K562 (cell line): Measurements from ENCODE around the gene ZNF92. TPM values are rescaled to one million over a fixed set of nuclear protein-coding genes. Genes with fewer than 3 reads are reported as not detected.

Experiments used
- ATAC-seq: fragments of 200-7000 bp; cut with Tn5 transposase; 3 replicates; pipeline ENCODE4 v1.9.1; 2020; ENCODE audit warnings: moderate library complexity
- BruUV-seq: library from RNA; stranded (reverse); fragments of 400-500 nt; replicated peaks from 2 replicates; lab custom pipeline; 2021; lab: Mats Ljungman, UMichigan
- CTCF ChIA-PET: fragments of 300-600 bp; formaldehyde crosslinking; extraction: SDS; loops from one replicate; lab custom pipeline; 2021; ENCODE audit warnings: low intra/inter-chr PET ratio; lab: Yijun Ruan, JAX
- POLR2A ChIA-PET: fragments of 300-600, 350-650 bp; sonication (Branson Sonifier 250); formaldehyde crosslinking; extraction: SDS; loops from one replicate; lab custom pipeline; 2021; ENCODE audit warnings: antibody characterized with exemption, inconsistent platforms; lab: Yijun Ruan, JAX
- DNase-seq, 4 experiments: peaks; one replicate each; pipeline versions ENCODE4 v3.0.0 to v3.0.0-alpha.2; 2011 to 2018; ENCODE audit warnings: low spot score in 3 of 4, mixed read lengths in 3 of 4; ENCODE audit errors: extremely low read depth in 1 of 4
- FAIRE-seq: peaks from 2 replicates; lab custom pipeline; 2011; peaks lifted over from hg19 to GRCh38; lab: Jason Lieb, UNC
- H2AFZ ChIP-seq: 2 replicates; pipeline ENCODE4 v1.6.0; 2011; ENCODE audit warnings: low read depth, low read length, control low read depth, inconsistent platforms
- H3K27ac ChIP-seq: fragments of 200-600 bp; 3 replicates; pipeline ENCODE4 v1.8.0; 2011; ENCODE audit warnings: low read depth, mild to moderate bottlenecking, control low read depth, inconsistent platforms, low read length, moderate library complexity, mixed read lengths; ENCODE audit errors: extremely low read depth
- H3K27me3 ChIP-seq, 2 experiments: fragments of 300-600 bp in 1 of 2; 2 replicates in 1 of 2; 3 replicates in 1 of 2; pipeline versions ENCODE4 v1.6.0 to v1.8.0; 2011; ENCODE audit warnings: inconsistent platforms in 2 of 2, low read length in 2 of 2, mild to moderate bottlenecking in 1 of 2, mixed read lengths in 1 of 2, moderate library complexity in 1 of 2; ENCODE audit not compliant: control insufficient read depth in 2 of 2, insufficient read depth in 2 of 2
- H3K36me3 ChIP-seq: fragments of 300-600 bp; 3 replicates; pipeline ENCODE4 v1.8.0; 2011; ENCODE audit warnings: mild to moderate bottlenecking, low read length, inconsistent platforms; ENCODE audit not compliant: control insufficient read depth, insufficient read depth
- H3K4me1 ChIP-seq, 2 experiments: fragments of 200-600 bp in 1 of 2; replicated peaks in 1 of 2; 2 replicates in 1 of 2; 3 replicates in 1 of 2; pipeline versions ENCODE4 v1.5.1 to v1.8.0; 2011; ENCODE audit warnings: inconsistent platforms in 2 of 2, low read length in 2 of 2, mild to moderate bottlenecking in 1 of 2, mixed read lengths in 1 of 2, moderate library complexity in 1 of 2; ENCODE audit not compliant: control insufficient read depth in 2 of 2, insufficient read depth in 2 of 2
- H3K4me2 ChIP-seq: 2 replicates; pipeline ENCODE4 v1.6.1; 2011; ENCODE audit warnings: low read length, control low read depth, inconsistent platforms, mixed read lengths; ENCODE audit not compliant: insufficient read depth
- H3K4me3 ChIP-seq: fragments of 200-600 bp; sonication (generic), shearing (Covaris generic); 2 replicates; pipeline ENCODE4 v1.5.1; 2016; ENCODE audit warnings: control low read depth, inconsistent platforms
- H3K79me2 ChIP-seq: fragments of 200-600 bp; 3 replicates; pipeline ENCODE4 v1.8.0; 2011; ENCODE audit warnings: low read length, inconsistent platforms; ENCODE audit not compliant: control insufficient read depth, insufficient read depth
- H3K9ac ChIP-seq, 2 experiments: 2 replicates each; pipeline versions ENCODE4 v1.6.0 to v1.6.1; 2011; ENCODE audit warnings: low read depth in 2 of 2, low read length in 2 of 2, control low read depth in 1 of 2, inconsistent platforms in 1 of 2, mild to moderate bottlenecking in 1 of 2, mixed read lengths in 1 of 2; ENCODE audit not compliant: insufficient read depth in 1 of 2
- H3K9me1 ChIP-seq: one replicate; pipeline ENCODE4 v1.6.0; 2011; ENCODE audit warnings: inconsistent platforms, mild to moderate bottlenecking, low read length, moderate library complexity; ENCODE audit not compliant: control insufficient read depth, insufficient read depth
- H3K9me3 ChIP-seq: replicated peaks from 2 replicates; pipeline ENCODE4 v1.5.1; 2011; ENCODE audit warnings: low read depth, low read length, inconsistent platforms; ENCODE audit not compliant: control insufficient read depth, insufficient read depth
- H4K20me1 ChIP-seq: replicated peaks from 2 replicates; pipeline ENCODE4 v1.6.1; 2011; ENCODE audit warnings: low read length, inconsistent platforms, mixed read lengths; ENCODE audit not compliant: control insufficient read depth, insufficient read depth
- CEBPG ChIP-seq, 3 experiments: fragments of 200-800 bp in 1 of 3; sonication (Bioruptor generic) in 1 of 3; sonication (generic) in 1 of 3; formaldehyde crosslinking in 1 of 3; IDR thresholded peaks in 2 of 3; conservative IDR thresholded peaks in 1 of 3; 2 replicates each; pipeline versions ENCODE4 v1.6.1 to v1.8.0; 2016 to 2022; ENCODE audit warnings: missing compliant biosample characterization in 2 of 3, missing genetic modification characterization in 2 of 3, mild to moderate bottlenecking in 1 of 3, missing genetic modification reagents in 1 of 3
- FOSL1 ChIP-seq: fragments of 200-800 bp; sonication (Bioruptor generic); conservative IDR thresholded peaks from 2 replicates; pipeline ENCODE4 v1.6.1; 2016; ENCODE audit warnings: missing genetic modification characterization, missing compliant biosample characterization
- HCFC1 ChIP-seq: IDR thresholded peaks from 2 replicates; pipeline ENCODE4 v1.6.1; 2012; ENCODE audit warnings: low read depth, low read length, improper control_type of control experiment
- PCBP1 ChIP-seq: fragments of 200-400 bp; formaldehyde crosslinking; IDR thresholded peaks from 2 replicates; pipeline ENCODE4 v1.6.1; 2018; ENCODE audit warnings: mild to moderate bottlenecking, low read depth, low read length; ENCODE audit not compliant: poor library complexity, severe bottlenecking
- ZNF121 ChIP-seq: sonication (generic); formaldehyde crosslinking; conservative IDR thresholded peaks from 2 replicates; pipeline ENCODE4 v1.8.0; 2022; ENCODE audit warnings: missing genetic modification reagents
- ZNF146 ChIP-seq: IDR thresholded peaks from one replicate; pipeline ENCODE4 v1.6.1; 2018; ENCODE audit warnings: missing compliant biosample characterization; ENCODE audit not compliant: unreplicated experiment
- WGBS: fragments of 100-300 bp; shearing (Covaris generic); methylation state at CpG from one replicate; pipeline ENCODE4 v1.1.6; 2016; ENCODE audit warnings: low coverage, mixed read lengths; ENCODE audit not compliant: insufficient coverage; ENCODE audit errors: missing lambda C conversion rate; 5-methylcytosine and 5-hydroxymethylcytosine counted together
- in situ Hi-C: fragments of 300-500 bp; cut with MboI; formaldehyde crosslinking; loops from 4 replicates; pipeline ENCODE4 v1.15.0; 2018; ENCODE audit warnings: inconsistent platforms, mixed read lengths
- intact Hi-C: fragments of 100-400 bp; cut with micrococcal nuclease; formaldehyde crosslinking; loops from 2 replicates; pipeline ENCODE4 v1.14.2; 2022
- polyA plus RNA-seq, 8 experiments: library from polyadenylated mRNA; depleted of rRNA in 4 of 8; stranded (reverse) in 5 of 8; unstranded in 3 of 8; fragments of >200 nt; fragmentation: Nextera tagmentation in 2 of 8; fragmentation: Illumina TruSeq in 1 of 8; extraction: Ambion mirVana in 2 of 8; extraction: Trizol in 1 of 8; gene quantifications; 2 replicates each; pipeline versions ENCODE4 v1.2.1 to v1.2.3, GENCODE V29; 2011 to 2014; ENCODE audit warnings: inconsistent platforms in 1 of 8, missing spikeins in 1 of 8
- total RNA-seq, 7 experiments: library from RNA; depleted of rRNA in 6 of 7; stranded (reverse); fragments of >200 nt in 6 of 7; fragmentation: Illumina TruSeq in 2 of 7; extraction: Trizol in 2 of 7; gene quantifications; 2 replicates each; pipeline versions ENCODE4 v1.2.1 to v1.2.3, GENCODE V29; 2011 to 2021; ENCODE audit warnings: low replicate concordance in 1 of 7
- TF ChIP-seq, protein P1 (sequence below): fragments of 450-650 bp; IDR thresholded peaks from 2 replicates; pipeline ENCODE4 v1.6.1; 2016; ENCODE audit warnings: mild to moderate bottlenecking, moderate library complexity
- TF ChIP-seq, protein P2 (sequence below): sonication (generic); formaldehyde crosslinking; IDR thresholded peaks from 2 replicates; pipeline ENCODE4 v1.8.1; 2023; ENCODE audit warnings: mild to moderate bottlenecking, missing genetic modification reagents

Gene ZNF92
- total and polyA plus RNA-seq, 9 of the 15 experiments (the other 6 are each of a cell fraction or from before 2014, with no cell fraction given), result 8.9 to 29.4 (median 12.5) TPM

DNA sequence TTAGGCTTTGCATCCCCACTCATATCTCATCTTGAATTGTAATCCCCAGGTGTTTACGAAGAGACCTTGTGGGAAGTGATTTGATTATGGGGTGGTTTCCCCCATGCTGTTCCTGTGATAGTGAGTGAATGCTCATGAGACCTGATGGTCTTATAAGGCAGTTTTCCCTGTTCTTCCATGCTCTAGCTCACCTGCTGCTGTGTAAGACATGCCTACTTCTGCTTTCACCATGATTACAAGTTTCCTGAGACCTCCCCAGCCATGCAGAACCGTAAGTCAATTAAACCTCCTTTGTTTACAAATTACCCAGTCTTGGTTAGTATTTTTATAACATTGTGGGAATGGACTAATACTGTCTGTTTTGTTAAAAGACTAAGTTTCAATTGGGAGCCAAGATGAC, 35.3 kb upstream of the ZNF92 start:
- FAIRE-seq (no peak), ATAC-seq (no peak), DNase-seq (no peak)
- H3K27ac ChIP-seq, result no peak overlapping the region
- WGBS, result 27% methylated on average over 2 of the region's 2 CpGs
- no peaks in the 10 kb centered on the region for H3K27me3 ChIP-seq
- H3K36me3 ChIP-seq, result no peaks in the 10 kb centered on the region
- H4K20me1 ChIP-seq, result no peaks in the 10 kb centered on the region
- H3K79me2 ChIP-seq, result no peaks in the 10 kb centered on the region
- no TSS peak for BruUV-seq
- no peak overlapping the region for H3K4me2 ChIP-seq
- no peak overlapping the region for H2AFZ ChIP-seq
- H3K9me3 ChIP-seq, result no peaks in the 10 kb centered on the region
- H3K4me3 ChIP-seq, result no peak overlapping the region
- ChIA-PET POLR2A (no interaction called here), CTCF (no interaction called here)
- in situ Hi-C loops (no loop called here), intact Hi-C loops (no loop called here)
- no peaks in the 10 kb centered on the region for H3K4me1 ChIP-seq
- no peaks in the 10 kb centered on the region for H3K9me1 ChIP-seq
- no peak overlapping the region for H3K9ac ChIP-seq
- no peak for TF ChIP-seq PCBP1
- no peak for TF ChIP-seq ZNF146 (CRISPR knock-in tag)
- TF ChIP-seq, protein P1, sequence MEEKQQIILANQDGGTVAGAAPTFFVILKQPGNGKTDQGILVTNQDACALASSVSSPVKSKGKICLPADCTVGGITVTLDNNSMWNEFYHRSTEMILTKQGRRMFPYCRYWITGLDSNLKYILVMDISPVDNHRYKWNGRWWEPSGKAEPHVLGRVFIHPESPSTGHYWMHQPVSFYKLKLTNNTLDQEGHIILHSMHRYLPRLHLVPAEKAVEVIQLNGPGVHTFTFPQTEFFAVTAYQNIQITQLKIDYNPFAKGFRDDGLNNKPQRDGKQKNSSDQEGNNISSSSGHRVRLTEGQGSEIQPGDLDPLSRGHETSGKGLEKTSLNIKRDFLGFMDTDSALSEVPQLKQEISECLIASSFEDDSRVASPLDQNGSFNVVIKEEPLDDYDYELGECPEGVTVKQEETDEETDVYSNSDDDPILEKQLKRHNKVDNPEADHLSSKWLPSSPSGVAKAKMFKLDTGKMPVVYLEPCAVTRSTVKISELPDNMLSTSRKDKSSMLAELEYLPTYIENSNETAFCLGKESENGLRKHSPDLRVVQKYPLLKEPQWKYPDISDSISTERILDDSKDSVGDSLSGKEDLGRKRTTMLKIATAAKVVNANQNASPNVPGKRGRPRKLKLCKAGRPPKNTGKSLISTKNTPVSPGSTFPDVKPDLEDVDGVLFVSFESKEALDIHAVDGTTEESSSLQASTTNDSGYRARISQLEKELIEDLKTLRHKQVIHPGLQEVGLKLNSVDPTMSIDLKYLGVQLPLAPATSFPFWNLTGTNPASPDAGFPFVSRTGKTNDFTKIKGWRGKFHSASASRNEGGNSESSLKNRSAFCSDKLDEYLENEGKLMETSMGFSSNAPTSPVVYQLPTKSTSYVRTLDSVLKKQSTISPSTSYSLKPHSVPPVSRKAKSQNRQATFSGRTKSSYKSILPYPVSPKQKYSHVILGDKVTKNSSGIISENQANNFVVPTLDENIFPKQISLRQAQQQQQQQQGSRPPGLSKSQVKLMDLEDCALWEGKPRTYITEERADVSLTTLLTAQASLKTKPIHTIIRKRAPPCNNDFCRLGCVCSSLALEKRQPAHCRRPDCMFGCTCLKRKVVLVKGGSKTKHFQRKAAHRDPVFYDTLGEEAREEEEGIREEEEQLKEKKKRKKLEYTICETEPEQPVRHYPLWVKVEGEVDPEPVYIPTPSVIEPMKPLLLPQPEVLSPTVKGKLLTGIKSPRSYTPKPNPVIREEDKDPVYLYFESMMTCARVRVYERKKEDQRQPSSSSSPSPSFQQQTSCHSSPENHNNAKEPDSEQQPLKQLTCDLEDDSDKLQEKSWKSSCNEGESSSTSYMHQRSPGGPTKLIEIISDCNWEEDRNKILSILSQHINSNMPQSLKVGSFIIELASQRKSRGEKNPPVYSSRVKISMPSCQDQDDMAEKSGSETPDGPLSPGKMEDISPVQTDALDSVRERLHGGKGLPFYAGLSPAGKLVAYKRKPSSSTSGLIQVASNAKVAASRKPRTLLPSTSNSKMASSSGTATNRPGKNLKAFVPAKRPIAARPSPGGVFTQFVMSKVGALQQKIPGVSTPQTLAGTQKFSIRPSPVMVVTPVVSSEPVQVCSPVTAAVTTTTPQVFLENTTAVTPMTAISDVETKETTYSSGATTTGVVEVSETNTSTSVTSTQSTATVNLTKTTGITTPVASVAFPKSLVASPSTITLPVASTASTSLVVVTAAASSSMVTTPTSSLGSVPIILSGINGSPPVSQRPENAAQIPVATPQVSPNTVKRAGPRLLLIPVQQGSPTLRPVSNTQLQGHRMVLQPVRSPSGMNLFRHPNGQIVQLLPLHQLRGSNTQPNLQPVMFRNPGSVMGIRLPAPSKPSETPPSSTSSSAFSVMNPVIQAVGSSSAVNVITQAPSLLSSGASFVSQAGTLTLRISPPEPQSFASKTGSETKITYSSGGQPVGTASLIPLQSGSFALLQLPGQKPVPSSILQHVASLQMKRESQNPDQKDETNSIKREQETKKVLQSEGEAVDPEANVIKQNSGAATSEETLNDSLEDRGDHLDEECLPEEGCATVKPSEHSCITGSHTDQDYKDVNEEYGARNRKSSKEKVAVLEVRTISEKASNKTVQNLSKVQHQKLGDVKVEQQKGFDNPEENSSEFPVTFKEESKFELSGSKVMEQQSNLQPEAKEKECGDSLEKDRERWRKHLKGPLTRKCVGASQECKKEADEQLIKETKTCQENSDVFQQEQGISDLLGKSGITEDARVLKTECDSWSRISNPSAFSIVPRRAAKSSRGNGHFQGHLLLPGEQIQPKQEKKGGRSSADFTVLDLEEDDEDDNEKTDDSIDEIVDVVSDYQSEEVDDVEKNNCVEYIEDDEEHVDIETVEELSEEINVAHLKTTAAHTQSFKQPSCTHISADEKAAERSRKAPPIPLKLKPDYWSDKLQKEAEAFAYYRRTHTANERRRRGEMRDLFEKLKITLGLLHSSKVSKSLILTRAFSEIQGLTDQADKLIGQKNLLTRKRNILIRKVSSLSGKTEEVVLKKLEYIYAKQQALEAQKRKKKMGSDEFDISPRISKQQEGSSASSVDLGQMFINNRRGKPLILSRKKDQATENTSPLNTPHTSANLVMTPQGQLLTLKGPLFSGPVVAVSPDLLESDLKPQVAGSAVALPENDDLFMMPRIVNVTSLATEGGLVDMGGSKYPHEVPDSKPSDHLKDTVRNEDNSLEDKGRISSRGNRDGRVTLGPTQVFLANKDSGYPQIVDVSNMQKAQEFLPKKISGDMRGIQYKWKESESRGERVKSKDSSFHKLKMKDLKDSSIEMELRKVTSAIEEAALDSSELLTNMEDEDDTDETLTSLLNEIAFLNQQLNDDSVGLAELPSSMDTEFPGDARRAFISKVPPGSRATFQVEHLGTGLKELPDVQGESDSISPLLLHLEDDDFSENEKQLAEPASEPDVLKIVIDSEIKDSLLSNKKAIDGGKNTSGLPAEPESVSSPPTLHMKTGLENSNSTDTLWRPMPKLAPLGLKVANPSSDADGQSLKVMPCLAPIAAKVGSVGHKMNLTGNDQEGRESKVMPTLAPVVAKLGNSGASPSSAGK, result no peak
- no peak for TF ChIP-seq FOSL1
- TF ChIP-seq ZNF121, result no peak
- TF ChIP-seq, protein P2, sequence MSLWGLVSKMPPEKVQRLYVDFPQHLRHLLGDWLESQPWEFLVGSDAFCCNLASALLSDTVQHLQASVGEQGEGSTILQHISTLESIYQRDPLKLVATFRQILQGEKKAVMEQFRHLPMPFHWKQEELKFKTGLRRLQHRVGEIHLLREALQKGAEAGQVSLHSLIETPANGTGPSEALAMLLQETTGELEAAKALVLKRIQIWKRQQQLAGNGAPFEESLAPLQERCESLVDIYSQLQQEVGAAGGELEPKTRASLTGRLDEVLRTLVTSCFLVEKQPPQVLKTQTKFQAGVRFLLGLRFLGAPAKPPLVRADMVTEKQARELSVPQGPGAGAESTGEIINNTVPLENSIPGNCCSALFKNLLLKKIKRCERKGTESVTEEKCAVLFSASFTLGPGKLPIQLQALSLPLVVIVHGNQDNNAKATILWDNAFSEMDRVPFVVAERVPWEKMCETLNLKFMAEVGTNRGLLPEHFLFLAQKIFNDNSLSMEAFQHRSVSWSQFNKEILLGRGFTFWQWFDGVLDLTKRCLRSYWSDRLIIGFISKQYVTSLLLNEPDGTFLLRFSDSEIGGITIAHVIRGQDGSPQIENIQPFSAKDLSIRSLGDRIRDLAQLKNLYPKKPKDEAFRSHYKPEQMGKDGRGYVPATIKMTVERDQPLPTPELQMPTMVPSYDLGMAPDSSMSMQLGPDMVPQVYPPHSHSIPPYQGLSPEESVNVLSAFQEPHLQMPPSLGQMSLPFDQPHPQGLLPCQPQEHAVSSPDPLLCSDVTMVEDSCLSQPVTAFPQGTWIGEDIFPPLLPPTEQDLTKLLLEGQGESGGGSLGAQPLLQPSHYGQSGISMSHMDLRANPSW (CRISPR knock-in tag), result no peak
- TF ChIP-seq HCFC1, result no peak
- TF ChIP-seq CEBPG (CRISPR knock-in tag; IDR thresholded peaks at IDR 0.05), result no peak
- no peak for TF ChIP-seq CEBPG (tag; conservative IDR thresholded peaks at IDR 0.05 in 1 of 2, IDR thresholded peaks at IDR 0.05 in 1 of 2)
